ENCODE data around the gene DBF4. TPM values are rescaled to one million over a fixed set of nuclear protein-coding genes. Genes with fewer than 3 reads are reported as not detected.

Gene DBF4
- total and polyA plus RNA-seq, 10 of the 15 experiments (the other 5 are each of a cell fraction or from before 2014, with no cell fraction given): 29.3 to 89.8 (median 62.4) TPM

GRCh38 chr7:87852306-87852705 is 24.0 kb upstream of the DBF4 start:
- no peaks in the 10 kb centered on the region for H3K27me3 ChIP-seq (replicated peaks in 1 of 2; ENCODE audit: control insufficient read depth in 2 of 2, insufficient read depth in 2 of 2, low read length in 1 of 2)
- no peak overlapping the region for H2AFZ ChIP-seq (ENCODE audit: control insufficient read depth, low read depth, low read length)
- no peaks in the 10 kb centered on the region; the same call in 1 of the 2 replicates for H3K79me2 ChIP-seq (ENCODE audit: control insufficient read depth, insufficient read depth, low read length)
- in situ Hi-C loops (cut with MboI): no loop called here
- H3K4me1 ChIP-seq (ENCODE audit: control insufficient read depth, insufficient read depth, low read length): no peaks in the 10 kb centered on the region
- DNase-seq (ENCODE audit: low read depth, low spot score) (no peak), FAIRE-seq (no peak), ATAC-seq (no peak; the same call in 1 of the 3 replicates)
- TF ChIP-seq HSF1 (IDR thresholded peaks at IDR 0.05; ENCODE audit: low read depth, low read length) (no peak), EGR1 (IDR thresholded peaks at IDR 0.05; ENCODE audit: borderline replicate concordance in 1 of 2, low read depth in 2 of 2, low read length in 2 of 2) (no peak), RUNX3 (IDR thresholded peaks at IDR 0.05; ENCODE audit: low read length) (no peak), ATF2 (IDR thresholded peaks at IDR 0.05; ENCODE audit: low read length) (no peak), PAX5 (IDR thresholded peaks at IDR 0.05; ENCODE audit: borderline replicate concordance, low read depth, low read length) (no peak), CBX5 (IDR thresholded peaks at IDR 0.05; ENCODE audit: low read depth) (no peak), CREB1 (IDR thresholded peaks at IDR 0.05; ENCODE audit: low read depth) (no peak), YY1 (IDR thresholded peaks at IDR 0.05; ENCODE audit: low read depth, low read length) (no peak)
- H3K4me3 ChIP-seq: no peak overlapping the region
- no peak overlapping the region for H3K4me2 ChIP-seq (ENCODE audit: control insufficient read depth, insufficient read depth)
- no peak overlapping the region for H3K27ac ChIP-seq (ENCODE audit: control insufficient read depth, insufficient read depth)
- intact Hi-C loops (cut with micrococcal nuclease; ENCODE audit: unreplicated experiment): no loop called here
- peaks cover 2% of the 10 kb centered on the region; the same call in 2 of the 3 replicates for H3K9me3 ChIP-seq (replicated peaks; ENCODE audit: control insufficient read depth, insufficient read depth, low read length)
- H4K20me1 ChIP-seq (ENCODE audit: control insufficient read depth, insufficient read depth): no peaks in the 10 kb centered on the region
- CTCF ChIA-PET: interaction anchor here (1.0 kb wide), 1 partner anchor 13 kb away, joined by 3 read pairs; no protein-coding TSS in a partner anchor
- BruUV-seq (replicated peaks): no TSS peak
- POLR2A ChIA-PET: no interaction called here
- peaks cover 1 to 11% of the 10 kb centered on the region in 2 experiments for H3K36me3 ChIP-seq (ENCODE audit: control insufficient read depth in 2 of 2, insufficient read depth in 2 of 2, low read length in 1 of 2)
- SMC1A ChIA-PET (ENCODE audit: uncharacterized antibody, unreplicated experiment): interaction anchor here (1.2 kb wide), 1 partner anchor 35 kb away, joined by 3 read pairs; no protein-coding TSS in a partner anchor
- RAD21 ChIA-PET (ENCODE audit: unreplicated experiment): no interaction called here
- H3K9ac ChIP-seq (ENCODE audit: control insufficient read depth, insufficient read depth, low read length): no peak overlapping the region
- 72% methylated on average over 6 of the region's 6 CpGs for WGBS (ENCODE audit: insufficient coverage, insufficient replicate concordance, low lambda C conversion rate, missing lambda C conversion rate)

All from GM12878 (cell line).